IPS-18c (cell line): ENCODE measurements around the gene RAB25.
A peak's percentile ranks its signal among the peaks of the same experiment; 100 is the strongest.

Source experiments
- H3K4me3 ChIP-seq: 2 replicates; pipeline ENCODE4 v1.7.0; 2013; ENCODE audit warnings: low read depth, mild to moderate bottlenecking, low read length, moderate library complexity; ENCODE audit not compliant: insufficient read depth
- H3K9me3 ChIP-seq: one replicate; pipeline ENCODE4 v1.6.1; 2013; ENCODE audit warnings: mild to moderate bottlenecking, low read length, moderate library complexity; ENCODE audit not compliant: control insufficient read depth, insufficient read depth

RAB25 gene

DNA sequence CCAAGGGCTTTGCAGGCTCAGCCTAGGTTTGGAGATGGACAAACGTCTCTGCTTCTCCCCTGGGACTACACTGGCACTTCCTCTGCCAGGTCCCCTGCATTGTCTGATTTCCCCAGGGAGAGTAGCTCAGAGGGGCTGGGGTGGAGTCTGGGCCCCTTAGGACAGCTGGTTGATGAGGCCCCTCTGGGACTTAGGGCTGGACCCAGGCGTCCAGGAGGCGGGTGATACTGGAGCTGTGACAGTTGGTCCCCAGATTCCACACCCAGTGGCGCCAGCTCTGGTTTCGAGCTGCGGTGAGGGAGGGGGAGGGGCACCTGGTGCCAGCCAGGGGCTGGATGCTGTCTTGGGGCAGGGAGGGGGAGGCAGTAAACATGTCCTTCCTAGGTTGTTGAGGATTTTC is 28.7 kb downstream of the RAB25 start:
- Histone ChIP-seq H3K4me3 (no peak overlapping the region), H3K9me3 (peaks cover 2% of the 10 kb centered on the region)

DNA sequence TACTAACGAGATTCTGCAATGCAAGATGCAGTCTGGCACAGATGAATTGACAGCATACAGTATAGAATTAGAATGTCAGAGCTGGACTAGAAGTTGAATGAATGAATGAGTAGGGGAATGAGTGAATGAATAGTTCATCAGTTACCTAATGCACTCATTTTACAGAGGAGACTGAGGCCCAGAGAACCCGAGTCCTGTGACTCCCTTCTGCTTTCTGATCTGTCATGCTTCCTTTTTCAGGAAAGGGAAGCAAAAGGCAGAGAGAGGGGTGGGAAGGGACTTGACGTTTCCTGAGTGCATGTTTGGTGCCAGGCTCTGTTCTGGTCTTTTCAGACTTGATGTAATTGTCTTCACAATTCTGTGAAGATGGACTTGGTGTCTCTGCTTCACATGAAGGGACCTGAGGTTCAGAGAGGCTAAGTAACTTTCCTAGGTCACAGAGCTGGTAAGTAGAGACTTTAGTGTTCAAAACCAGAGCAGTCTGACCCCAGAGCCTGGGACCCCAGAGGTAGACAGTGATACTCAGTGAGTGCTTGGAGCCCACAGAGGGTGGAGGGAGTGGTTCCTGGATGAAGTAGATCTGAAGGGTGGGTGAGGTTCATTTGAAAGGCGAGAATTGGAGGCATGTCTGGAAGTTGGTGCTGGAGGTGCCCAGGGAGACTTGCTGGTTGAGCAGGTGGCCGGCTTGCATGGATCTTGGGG is 29.3 kb downstream of the RAB25 start:
- peaks cover 2% of the 10 kb centered on the region for H3K9me3 ChIP-seq
- no peak overlapping the region for H3K4me3 ChIP-seq

DNA sequence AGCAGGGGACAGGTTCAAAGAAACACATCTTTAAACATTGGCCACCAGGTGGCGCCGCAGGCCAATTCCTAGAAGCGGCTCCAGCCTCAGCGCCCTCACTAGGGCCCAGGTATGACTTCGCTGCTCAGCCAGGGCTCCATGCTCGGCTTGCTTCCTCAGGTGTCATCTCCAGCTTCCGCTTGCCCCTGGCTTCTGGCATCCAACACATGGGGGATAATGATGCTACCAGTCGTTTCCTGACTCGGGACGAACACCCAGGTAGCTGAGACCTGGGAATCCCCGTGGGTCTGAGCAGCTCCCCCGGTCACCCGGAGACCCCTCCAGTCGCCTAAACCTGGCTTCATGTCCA is 29.9 kb downstream of the RAB25 start:
- H3K9me3 ChIP-seq, result peaks cover 2% of the 10 kb centered on the region
- H3K4me3 ChIP-seq, result no peak overlapping the region

- H3K9me3 ChIP-seq, result peaks cover 2% of the 10 kb centered on the region
- no peak overlapping the region for H3K4me3 ChIP-seq
These were observed 30.6 kb downstream of the RAB25 start for GRCh38 chr1:156091610-156092009.

DNA sequence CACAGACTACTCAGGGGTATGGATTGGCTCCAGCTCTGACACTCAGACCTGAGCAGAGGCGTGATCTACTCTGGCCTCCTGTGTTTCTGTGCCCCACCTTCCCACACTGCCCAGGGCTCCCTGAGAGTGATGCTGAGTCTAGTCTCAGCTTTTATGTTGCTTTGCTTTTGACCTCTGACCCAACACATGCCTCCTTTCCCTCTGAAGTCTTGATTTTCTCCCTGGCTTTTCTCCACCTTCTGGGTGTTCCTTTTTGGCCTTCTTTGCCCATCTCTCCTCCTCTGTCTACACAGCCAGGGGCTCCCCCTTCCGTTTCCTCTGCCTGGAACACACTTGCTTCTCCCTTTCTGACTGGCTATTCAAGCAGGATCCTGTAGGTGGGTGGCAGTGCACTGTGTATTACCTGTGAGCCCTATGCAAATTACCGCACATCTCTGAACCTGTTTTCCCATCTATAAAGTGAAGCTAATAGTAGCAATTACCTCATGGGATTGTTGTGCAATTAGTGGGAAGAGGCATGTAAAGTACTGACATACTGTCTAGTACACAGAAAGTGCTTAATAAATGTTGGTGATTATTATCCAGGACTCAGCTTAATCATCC is 35.0 kb downstream of the RAB25 start:
- Histone ChIP-seq H3K4me3 (no peak overlapping the region), H3K9me3 (peaks cover 2% of the 10 kb centered on the region)

DNA sequence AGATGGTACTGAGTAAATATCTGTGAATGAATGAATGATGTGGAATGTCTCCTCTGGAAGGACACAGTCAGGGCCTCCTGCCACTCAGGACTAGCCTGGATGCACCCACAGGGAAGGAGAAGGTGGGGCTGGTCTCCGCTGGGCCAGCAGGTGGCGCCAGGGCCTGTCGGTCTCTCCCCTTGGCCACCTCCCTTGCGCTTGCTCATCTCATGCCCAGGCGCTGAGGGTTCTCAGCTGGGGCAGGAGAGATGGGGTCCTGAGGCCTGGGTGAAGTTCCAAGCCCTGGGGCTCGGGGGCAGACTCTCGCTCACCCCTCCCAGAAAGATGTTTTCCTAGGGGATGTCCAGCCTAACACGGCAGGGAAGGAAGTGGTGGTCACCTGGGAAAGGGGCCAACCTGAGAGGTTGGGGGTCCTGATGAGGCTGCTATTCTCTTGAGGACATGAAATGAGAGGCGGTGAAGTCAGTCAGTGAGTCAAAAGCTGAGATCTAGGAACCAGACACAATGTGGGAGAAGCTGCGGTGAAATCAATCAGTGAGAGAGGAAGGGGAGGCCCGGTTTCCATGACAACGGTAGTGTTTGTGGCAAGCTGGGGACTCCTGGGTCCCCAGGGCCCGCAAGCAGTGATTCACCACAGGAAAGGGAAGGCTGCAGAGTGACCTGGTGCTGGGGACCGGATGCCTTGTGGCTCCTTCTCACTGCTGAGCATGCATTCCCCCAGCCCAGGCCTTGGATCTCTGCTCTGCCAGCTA is 35.9 kb downstream of the RAB25 start:
- H3K4me3 ChIP-seq, result no peak overlapping the region
- peaks cover 2% of the 10 kb centered on the region for H3K9me3 ChIP-seq

DNA sequence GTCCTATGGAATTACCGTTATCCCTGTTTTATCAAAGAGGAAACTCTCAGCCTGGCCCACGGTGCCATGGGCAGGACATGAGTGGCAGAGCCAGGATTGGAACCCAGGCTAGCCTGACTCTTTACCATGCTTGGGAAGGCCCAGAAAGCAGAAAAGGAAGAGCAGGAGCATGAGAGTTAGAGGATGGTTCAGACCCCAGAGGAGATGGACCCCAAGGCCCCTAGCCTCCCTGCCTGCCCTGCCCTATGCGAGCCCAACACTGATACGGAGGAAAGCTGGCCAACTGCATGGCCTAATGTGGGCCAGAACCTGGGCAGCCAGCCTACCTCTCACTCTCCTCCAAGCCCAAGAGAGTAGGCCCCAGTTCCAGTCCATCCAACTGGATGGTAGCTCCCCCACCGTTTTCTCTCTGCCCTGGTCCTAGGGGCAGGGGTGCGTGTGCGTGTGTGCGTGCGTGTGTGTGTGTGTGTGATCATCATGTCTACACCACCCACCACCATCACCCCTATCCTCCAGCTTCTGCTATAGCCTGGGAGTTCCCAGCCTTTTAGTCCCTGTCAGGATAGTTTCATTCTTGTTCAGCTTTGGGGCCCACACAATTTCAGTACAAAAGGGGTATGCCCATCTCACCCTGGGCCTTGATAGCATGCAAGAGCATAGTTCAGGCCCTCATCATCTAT is 36.7 kb downstream of the RAB25 start:
- H3K9me3 ChIP-seq, result peaks cover 2% of the 10 kb centered on the region
- H3K4me3 ChIP-seq, result no peak overlapping the region

GRCh38 chr1:156098784-156099183 is 37.8 kb downstream of the RAB25 start:
- peaks cover 2% of the 10 kb centered on the region for H3K9me3 ChIP-seq
- no peak overlapping the region for H3K4me3 ChIP-seq

GRCh38 chr1:156099282-156099681 is 38.3 kb downstream of the RAB25 start:
- H3K4me3 ChIP-seq, result no peak overlapping the region

DNA sequence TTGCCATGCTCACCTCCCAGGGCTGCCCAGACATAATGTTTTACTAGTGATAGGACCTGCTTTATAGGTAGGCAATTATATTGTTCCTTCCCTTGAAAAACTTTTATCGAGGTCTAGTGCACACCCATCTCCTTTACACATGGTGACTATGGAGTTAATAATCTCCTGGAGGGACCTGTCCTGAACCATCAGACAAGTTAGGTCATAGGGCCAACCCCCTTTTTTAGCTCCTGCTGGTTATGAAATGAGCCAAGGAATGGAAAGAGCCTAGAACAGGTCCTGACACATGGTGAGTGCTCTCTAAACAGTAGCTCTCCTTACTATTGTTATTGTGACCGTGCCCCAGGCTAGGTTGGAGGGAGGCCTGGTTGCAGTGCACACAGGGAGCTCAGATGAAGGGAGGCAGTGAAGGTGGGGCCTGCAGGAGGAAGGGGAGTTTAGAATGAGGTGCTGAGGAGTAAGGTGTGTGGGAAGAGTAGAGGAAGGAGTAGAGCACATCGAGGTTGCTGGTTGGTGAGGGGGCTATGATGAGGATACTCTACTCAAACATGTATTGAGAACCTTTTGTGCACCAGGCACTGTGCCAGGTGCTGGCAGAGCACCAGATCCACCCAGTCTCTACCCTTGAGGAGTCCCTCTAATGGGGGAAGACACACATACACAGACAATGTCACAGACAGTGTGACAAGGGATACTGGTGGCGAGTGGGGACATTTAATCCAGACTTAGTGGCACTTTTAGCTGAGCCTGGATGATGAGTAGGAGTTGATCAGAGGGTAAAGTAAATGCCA is 39.4 kb downstream of the RAB25 start:
- no peak overlapping the region for H3K4me3 ChIP-seq
- H3K9me3 ChIP-seq, result no peaks in the 10 kb centered on the region

More at GRCh38 chr1:156099282-156099681, 38.3 kb downstream of the RAB25 start:
- peaks cover 2% of the 10 kb centered on the region for H3K9me3 ChIP-seq

DNA sequence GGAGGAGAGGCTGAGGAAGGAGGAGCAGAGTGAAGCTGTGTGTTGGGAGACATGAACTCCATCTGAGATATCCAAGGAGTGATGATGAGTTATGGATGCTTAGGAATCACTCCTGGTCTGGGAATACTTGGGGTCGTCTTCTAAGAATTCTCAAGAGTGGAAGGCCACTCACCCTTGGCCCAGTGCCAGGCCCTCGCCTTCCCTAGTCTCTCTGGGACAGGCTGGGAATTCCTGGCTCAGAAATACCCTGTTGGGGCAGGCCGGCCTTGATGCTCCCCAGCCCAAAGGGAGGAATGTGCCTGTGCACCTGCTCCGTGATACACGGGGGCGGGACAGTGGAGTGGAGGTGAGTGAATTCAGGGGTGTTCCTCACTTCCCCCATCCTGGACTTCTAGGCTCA is 40.9 kb downstream of the RAB25 start:
- no peaks in the 10 kb centered on the region for H3K9me3 ChIP-seq
- no peak overlapping the region for H3K4me3 ChIP-seq

DNA sequence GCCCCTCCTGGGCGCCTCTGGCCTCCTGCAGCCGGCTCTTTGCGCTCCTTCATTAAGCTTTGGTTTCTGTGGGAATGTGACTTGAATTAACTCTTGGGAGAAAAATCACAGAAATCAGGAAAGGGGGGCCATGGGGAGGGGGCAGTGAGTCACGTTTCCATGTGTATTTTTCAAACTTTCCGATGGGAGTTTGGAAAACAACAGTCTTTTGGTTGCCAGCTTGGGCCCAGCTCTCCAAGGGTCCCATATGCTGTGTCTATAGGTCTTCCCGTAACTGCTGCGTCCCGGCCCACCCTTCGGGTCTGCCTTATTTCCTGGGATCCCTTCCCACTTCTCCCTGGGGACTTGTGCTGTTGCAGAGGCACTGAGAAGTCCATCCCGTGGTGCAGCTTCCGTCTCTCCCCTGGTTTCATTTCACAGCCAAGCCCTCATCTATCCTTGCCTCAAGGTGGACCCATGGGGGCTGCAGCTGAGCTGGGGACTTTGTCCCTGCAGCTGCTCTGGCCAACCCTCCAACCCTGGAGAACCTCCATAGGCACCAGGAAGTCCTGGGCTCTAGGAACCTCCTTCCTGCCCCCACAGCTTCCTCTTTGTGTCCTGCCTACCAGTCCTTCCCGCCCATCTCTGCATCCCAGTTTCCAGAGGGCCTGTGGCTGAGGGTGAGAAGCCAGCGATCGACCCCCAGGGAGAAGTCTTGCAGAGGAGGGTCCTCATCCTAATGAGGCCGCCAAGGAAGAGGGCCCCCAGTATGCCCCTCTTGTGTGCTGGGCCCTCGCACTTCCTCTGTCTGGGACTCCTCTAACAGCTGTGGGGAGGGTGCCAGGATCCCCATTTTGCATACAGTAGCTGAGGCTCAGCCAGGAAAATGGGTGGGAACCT is 41.9 kb downstream of the RAB25 start:
- Histone ChIP-seq H3K4me3 (no peak overlapping the region), H3K9me3 (no peaks in the 10 kb centered on the region)

DNA sequence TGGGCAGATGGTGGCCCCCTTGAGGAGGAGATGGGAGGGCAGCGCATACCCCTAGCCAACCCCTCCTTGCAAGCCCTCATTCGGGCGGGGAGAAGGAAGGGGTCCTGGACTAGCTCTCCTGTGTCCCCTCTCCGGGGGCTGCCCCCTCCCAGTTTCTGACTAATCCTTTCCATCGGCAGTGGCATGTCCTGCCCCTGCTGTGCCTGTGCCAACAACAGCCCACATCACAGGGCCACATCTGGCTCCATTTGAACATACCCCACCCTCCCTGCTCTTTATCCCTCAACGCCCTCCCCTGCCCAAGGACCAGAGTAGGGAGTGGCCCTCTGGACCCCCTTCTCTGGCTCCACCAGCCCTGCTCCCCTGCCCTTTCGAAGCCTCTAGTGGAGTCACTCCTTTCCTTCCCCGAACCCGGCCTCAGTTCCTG is 42.6 kb downstream of the RAB25 start:
- Histone ChIP-seq H3K4me3 (no peak overlapping the region), H3K9me3 (no peaks in the 10 kb centered on the region)

- Histone ChIP-seq H3K4me3 (no peak overlapping the region), H3K9me3 (no peaks in the 10 kb centered on the region)
These were observed 43.3 kb downstream of the RAB25 start for GRCh38 chr1:156104065-156104810.

- Histone ChIP-seq H3K9me3 (no peaks in the 10 kb centered on the region), H3K4me3 (peak overlapping the region; percentile 34)
These were observed 44.2 kb downstream of the RAB25 start for GRCh38 chr1:156104861-156105832.
